Nephron progenitor cell (in vitro differentiated cells): ENCODE measurements around the gene BCAR1.

Experiments
- DNase-seq: peaks from one replicate; pipeline ENCODE4 v3.0.0; 2021
- H3K27ac Mint-ChIP-seq: 2 replicates; pipeline ENCODE4 v1.8.0; 2021; ENCODE audit warnings: mild to moderate bottlenecking, moderate library complexity, mixed read lengths
- H3K27me3 Mint-ChIP-seq: 2 replicates; pipeline ENCODE4 v1.8.0; 2021; ENCODE audit warnings: mild to moderate bottlenecking, low read depth, mixed read lengths; ENCODE audit not compliant: poor library complexity
- H3K36me3 Mint-ChIP-seq: 2 replicates; pipeline ENCODE4 v1.8.0; 2021; ENCODE audit warnings: low read depth, mixed read lengths
- H3K4me1 Mint-ChIP-seq: 2 replicates; pipeline ENCODE4 v1.8.0; 2021; ENCODE audit warnings: mixed read lengths
- H3K4me3 Mint-ChIP-seq: 2 replicates; pipeline ENCODE4 v1.8.0; 2021; ENCODE audit warnings: mild to moderate bottlenecking, moderate library complexity, mixed read lengths
- H3K9me3 Mint-ChIP-seq: 2 replicates; pipeline ENCODE4 v1.8.0; 2021; ENCODE audit warnings: mild to moderate bottlenecking, moderate library complexity, mixed read lengths
- TF ChIP-seq, protein P1 (sequence below): fragments of 200-600 bp; sonication (generic); IDR thresholded peaks from 2 replicates; pipeline ENCODE4 v1.5.0; 2021; ENCODE audit warnings: antibody characterized with exemption

The BCAR1 gene

DNA sequence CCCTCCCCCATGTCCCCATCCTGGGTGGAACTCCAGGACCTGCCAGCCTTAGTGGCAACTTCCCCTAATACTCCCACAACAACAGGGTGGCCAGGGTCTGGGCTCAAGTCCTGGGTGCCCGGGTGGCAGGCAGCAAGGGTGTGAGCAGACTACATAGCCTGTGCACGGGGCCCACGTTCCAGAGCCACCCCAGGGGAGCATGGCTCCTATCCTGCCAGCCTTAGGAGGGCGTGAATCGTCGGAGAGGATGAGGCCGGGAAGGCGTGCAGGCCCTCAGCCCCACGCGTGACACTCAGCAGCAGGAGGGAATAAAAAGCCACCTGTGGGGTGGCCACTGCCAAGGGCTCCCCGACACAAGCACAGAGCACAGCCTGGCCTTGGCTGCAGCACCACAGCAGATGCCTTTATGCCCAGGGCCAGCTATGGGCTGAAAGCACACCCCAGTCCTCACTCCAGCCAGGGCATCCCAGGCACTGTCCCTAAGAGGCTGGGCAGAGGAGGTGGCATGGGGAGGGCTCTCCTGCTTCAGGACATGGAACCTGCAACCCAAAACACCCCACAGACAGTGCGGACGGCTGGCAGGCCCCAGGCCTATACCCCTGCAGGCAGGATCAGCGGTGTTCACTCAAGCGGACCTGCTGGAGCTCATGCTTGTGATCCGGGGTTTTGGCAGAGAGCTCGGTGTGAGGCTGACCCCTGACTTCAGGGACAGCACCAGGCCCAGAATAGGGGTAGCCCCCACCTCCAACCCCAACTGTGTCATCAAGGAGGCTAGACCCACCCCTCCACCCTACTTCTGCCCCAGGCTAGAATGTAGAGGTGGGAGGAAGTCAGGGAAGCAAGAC is 2.7 kb downstream of the BCAR1 start:
- Mint-ChIP-seq H3K27ac (peak overlapping the region; percentile 74), H3K4me1 (peaks cover 89% of the 10 kb centered on the region), H3K4me3 (peak overlapping the region; percentile 85), H3K27me3 (no peaks in the 10 kb centered on the region), H3K36me3 (no peaks in the 10 kb centered on the region), H3K9me3 (no peaks in the 10 kb centered on the region)
- peak; percentile 31 for DNase-seq
- TF ChIP-seq, protein P1, sequence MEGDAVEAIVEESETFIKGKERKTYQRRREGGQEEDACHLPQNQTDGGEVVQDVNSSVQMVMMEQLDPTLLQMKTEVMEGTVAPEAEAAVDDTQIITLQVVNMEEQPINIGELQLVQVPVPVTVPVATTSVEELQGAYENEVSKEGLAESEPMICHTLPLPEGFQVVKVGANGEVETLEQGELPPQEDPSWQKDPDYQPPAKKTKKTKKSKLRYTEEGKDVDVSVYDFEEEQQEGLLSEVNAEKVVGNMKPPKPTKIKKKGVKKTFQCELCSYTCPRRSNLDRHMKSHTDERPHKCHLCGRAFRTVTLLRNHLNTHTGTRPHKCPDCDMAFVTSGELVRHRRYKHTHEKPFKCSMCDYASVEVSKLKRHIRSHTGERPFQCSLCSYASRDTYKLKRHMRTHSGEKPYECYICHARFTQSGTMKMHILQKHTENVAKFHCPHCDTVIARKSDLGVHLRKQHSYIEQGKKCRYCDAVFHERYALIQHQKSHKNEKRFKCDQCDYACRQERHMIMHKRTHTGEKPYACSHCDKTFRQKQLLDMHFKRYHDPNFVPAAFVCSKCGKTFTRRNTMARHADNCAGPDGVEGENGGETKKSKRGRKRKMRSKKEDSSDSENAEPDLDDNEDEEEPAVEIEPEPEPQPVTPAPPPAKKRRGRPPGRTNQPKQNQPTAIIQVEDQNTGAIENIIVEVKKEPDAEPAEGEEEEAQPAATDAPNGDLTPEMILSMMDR, result no peak

DNA sequence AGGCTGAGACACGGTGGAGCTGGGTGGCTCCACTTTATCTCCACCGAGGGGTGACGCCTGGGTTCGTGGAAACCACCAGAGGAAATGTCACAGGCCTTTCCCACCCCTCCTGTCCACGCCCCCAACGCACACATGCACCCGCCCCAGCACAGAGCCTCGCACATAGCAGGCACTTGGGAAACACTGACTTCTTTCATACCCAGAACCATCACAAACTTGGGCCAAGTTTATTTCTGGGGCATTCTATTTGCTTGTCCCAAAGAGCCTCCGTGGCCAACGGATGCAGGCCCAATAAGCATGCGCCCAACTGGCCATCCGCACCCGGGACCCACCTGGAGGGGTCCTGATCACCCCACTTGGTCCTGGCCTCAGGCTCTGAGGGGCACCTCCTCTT is 3.3 kb downstream of the BCAR1 start:
- no peak overlapping the region for H3K4me3 Mint-ChIP-seq

DNA sequence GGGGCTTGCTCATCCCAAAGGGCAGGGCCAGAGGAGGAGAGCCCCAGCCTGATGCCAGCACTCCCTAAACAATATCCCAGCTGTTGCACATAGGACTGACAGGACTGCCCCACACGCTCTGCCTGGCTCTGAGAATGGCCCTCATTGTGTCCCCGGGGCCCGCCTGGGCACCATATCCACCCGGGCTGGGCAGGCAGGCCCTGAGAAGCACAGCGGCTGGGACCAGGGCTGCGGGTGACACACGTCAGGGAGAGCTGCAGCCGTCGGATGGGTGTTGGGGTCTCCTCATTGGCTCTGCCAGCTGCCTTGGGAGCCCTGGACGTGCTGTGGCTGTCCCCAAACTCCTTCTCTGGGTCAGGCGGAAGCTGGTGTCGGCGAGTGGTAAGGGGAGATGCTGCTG is 4.2 kb downstream of the BCAR1 start:
- peak overlapping the region; percentile 74 for H3K27ac Mint-ChIP-seq

More for the DNA sequence above, 3.3 kb downstream of the BCAR1 start:
- DNase-seq, result no peak
- Mint-ChIP-seq H3K9me3 (no peaks in the 10 kb centered on the region), H3K27ac (peak overlapping the region; percentile 93), H3K4me1 (peaks cover 89% of the 10 kb centered on the region), H3K36me3 (peaks cover 3% of the 10 kb centered on the region), H3K27me3 (no peaks in the 10 kb centered on the region)
- TF ChIP-seq, protein P1, result no peak

DNA sequence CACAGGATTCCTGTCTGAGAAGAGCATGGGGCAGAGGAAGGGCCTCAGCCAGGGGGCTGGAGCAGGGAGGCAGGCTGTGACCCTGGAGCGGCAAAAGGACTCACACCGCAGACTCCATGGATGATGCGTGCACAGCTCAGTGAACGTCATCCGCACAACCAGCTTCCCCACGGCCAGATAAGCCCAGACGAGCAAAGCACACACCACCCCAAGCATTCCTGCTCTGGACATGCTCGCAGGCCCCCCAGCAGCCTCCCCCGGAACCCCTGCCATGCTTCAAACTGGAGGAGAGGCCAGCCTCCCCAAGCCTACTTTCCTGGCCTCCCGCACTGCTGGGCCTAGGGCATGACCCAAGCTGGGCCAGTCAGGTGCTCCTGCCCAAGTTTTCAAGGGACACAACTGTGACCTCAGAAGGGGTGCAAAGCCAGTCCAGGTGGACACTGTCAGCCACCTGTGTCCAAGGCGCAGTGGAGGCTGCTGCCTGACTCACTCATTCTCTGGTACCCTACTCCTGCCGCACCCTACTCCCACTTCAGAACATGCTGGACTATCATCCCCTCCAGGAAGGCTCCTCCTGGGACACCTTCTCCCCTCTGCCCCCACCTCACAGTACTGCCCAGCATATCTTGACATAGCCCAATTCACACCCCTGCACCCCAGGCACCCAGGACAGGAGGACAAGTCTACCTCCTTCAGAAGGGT is 4.8 kb downstream of the BCAR1 start:
- H3K9me3 Mint-ChIP-seq, result no peaks in the 10 kb centered on the region
- H3K4me1 Mint-ChIP-seq, result peaks cover 79% of the 10 kb centered on the region
- DNase-seq, result no peak
- peak overlapping the region; percentile 74 for H3K27ac Mint-ChIP-seq
- no peaks in the 10 kb centered on the region for H3K27me3 Mint-ChIP-seq
- H3K36me3 Mint-ChIP-seq, result peaks cover 15% of the 10 kb centered on the region
- H3K4me3 Mint-ChIP-seq, result peak overlapping the region; percentile 40
- TF ChIP-seq, protein P1, result no peak

More for the DNA sequence above, 4.2 kb downstream of the BCAR1 start:
- peaks cover 11% of the 10 kb centered on the region for H3K36me3 Mint-ChIP-seq
- no peak for DNase-seq
- H3K27me3 Mint-ChIP-seq, result no peaks in the 10 kb centered on the region
- H3K4me3 Mint-ChIP-seq, result peak overlapping the region; percentile 40
- TF ChIP-seq, protein P1, result no peak
- no peaks in the 10 kb centered on the region for H3K9me3 Mint-ChIP-seq
- peaks cover 85% of the 10 kb centered on the region for H3K4me1 Mint-ChIP-seq

DNA sequence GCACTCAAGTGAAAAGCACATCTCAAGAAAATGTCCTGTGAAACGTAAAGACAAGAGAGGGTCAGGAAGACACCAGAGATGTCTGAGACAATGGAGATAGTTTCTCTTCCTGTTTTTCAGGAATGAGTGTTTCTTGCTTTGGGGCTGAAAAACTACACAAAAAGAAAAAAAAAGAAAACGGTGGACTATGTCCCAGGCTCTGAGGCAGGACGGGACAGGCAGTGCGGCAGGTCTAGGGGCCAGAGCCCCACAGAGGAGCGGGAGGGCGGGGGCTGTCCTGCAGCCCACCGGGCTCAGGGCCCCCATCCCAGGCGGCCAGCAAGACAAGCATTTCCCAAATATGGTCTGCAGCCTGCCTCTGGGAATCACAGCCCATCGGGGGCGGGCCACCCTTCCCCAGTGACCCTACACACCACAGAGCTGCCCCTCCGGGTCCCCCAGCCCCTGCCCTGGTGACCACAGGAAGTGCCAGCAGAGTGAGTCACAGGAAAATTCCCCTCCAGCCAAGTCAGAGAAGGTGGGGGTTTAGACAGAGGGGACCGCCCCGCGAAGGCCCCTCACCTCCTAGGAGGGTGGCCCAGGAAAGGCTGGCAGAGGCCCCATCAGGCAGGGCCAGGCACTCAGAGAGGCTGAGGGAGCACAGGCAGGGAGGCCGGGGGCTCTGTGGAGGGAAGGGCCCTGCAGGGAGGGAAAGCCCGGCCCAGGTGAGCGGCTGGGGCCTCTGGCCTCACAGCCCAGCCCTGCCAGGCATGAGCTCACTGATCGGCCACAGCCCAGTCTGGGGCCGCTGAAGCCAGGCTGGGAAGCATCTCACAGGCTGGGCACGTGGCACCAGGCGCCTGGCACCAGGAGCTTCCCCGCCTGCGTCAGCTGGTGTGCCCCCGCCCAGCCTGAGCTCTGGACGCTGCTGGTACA is 6.3 kb downstream of the BCAR1 start:
- peak overlapping the region; percentile 97 for H3K27ac Mint-ChIP-seq
- peak overlapping the region; percentile 64 for H3K4me3 Mint-ChIP-seq
- no peaks in the 10 kb centered on the region for H3K9me3 Mint-ChIP-seq
- TF ChIP-seq, protein P1, result no peak
- DNase-seq, result peak; percentile 63
- H3K4me1 Mint-ChIP-seq, result peaks cover 84% of the 10 kb centered on the region
- no peaks in the 10 kb centered on the region for H3K27me3 Mint-ChIP-seq
- peaks cover 27% of the 10 kb centered on the region for H3K36me3 Mint-ChIP-seq
